ENCODE data around the gene HAGHL.

HAGHL gene

GRCh38 chr16:721765-722540 is 5.0 kb upstream of the HAGHL start:
- ATAC-seq = no peak
- no peak for TF ChIP-seq ZFP30 (CRISPR knock-in tag; IDR thresholded peaks at IDR 0.05)
- no peak for TF ChIP-seq ZNF70 (CRISPR knock-in tag; IDR thresholded peaks at IDR 0.05)
- no peak for TF ChIP-seq TCF4 (CRISPR knock-in tag; IDR thresholded peaks at IDR 0.05; ENCODE audit: borderline replicate concordance)
- TF ChIP-seq POU6F1 (CRISPR knock-in tag; IDR thresholded peaks at IDR 0.05; ENCODE audit: borderline replicate concordance, low read depth) = no peak
- TF ChIP-seq ARNTL (CRISPR knock-in tag; IDR thresholded peaks at IDR 0.05; ENCODE audit: borderline replicate concordance, low read depth) = no peak
- no peak for TF ChIP-seq OSR1 (CRISPR knock-in tag; IDR thresholded peaks at IDR 0.05)
- TF ChIP-seq PATZ1 (CRISPR knock-in tag; IDR thresholded peaks at IDR 0.05; ENCODE audit: borderline replicate concordance) = no peak
- no peak for TF ChIP-seq CREB5 (CRISPR knock-in tag; IDR thresholded peaks at IDR 0.05; ENCODE audit: low read depth)
- no peak for TF ChIP-seq GLIS3 (CRISPR knock-in tag; IDR thresholded peaks at IDR 0.05)
- TF ChIP-seq CSRNP3 (CRISPR knock-in tag; IDR thresholded peaks at IDR 0.05) = no peak
- no peak for TF ChIP-seq CSDC2 (CRISPR knock-in tag; IDR thresholded peaks at IDR 0.05)
- TF ChIP-seq ZC3H10 (CRISPR knock-in tag; IDR thresholded peaks at IDR 0.05) = no peak
- TF ChIP-seq SNAI2 (CRISPR knock-in tag; IDR thresholded peaks at IDR 0.05) = no peak
- TF ChIP-seq ESRRG (CRISPR knock-in tag; IDR thresholded peaks at IDR 0.05) = no peak
- no peak for TF ChIP-seq TSHZ2 (CRISPR knock-in tag; IDR thresholded peaks at IDR 0.05)
- TF ChIP-seq ZFP3 (CRISPR knock-in tag; IDR thresholded peaks at IDR 0.05) = no peak
- no peak for TF ChIP-seq ISL1 (CRISPR knock-in tag; IDR thresholded peaks at IDR 0.05)

- ATAC-seq = no peak
- TF ChIP-seq POU6F1 (CRISPR knock-in tag; IDR thresholded peaks at IDR 0.05; ENCODE audit: borderline replicate concordance, low read depth) (no peak), ZFP30 (CRISPR knock-in tag; IDR thresholded peaks at IDR 0.05) (no peak)
These were observed 3.9 kb upstream of the HAGHL start for GRCh38 chr16:722835-723633.

Data from SK-N-SH treated with all-trans-retinoic acid at 6 μM for 48 hours (cell line).